ENCODE data around the gene EFNA3. TPM values are rescaled to one million over a fixed set of nuclear protein-coding genes. Genes with fewer than 3 reads are reported as not detected.

Gene EFNA3
- total RNA-seq, 1 experiment from 2014 or later, result 23.5 TPM

- POLR2A ChIA-PET (ENCODE audit: unreplicated experiment), result interaction anchor here (0.6 kb wide), 1 partner anchor 79 kb away, joined by 3 read pairs; no protein-coding TSS in a partner anchor
These were observed 28.9 kb downstream of the EFNA3 start for GRCh38 chr1:155107309-155108264.

DNA sequence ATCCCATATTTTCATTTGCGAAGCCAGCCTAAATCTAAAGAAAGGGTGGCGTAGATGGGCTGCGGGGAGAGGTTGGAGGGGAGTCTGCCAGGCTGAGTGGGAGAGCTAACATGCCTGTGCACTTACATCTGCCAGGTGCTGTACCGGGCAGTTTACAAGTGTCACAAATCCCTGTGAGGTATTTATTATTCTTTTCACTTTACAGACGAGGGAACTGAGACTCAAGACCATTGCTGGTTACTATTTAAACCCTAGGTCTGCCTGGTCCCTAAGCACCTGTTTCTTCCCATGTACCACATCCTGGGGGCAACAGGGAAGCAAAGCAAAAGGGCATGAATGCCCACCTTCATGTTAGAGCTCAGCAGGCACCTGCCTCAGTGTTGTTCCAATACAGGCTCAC lies 29.7 kb downstream of the EFNA3 start:
- CTCF ChIA-PET, result no interaction called here
- Histone ChIP-seq H3K79me2 (ENCODE audit: low read length) (no peaks in the 10 kb centered on the region), H3K4me2 (ENCODE audit: low read length) (no peak overlapping the region), H3K27ac (ENCODE audit: low read length) (no peak overlapping the region), H3K4me3 (ENCODE audit: low read length) (no peak overlapping the region), H3K9me3 (ENCODE audit: low read length) (no peaks in the 10 kb centered on the region), H4K20me1 (ENCODE audit: low read length) (no peaks in the 10 kb centered on the region), H3K36me3 (ENCODE audit: low read depth, low read length) (no peaks in the 10 kb centered on the region), H3K4me1 (ENCODE audit: insufficient read depth, low read length) (no peaks in the 10 kb centered on the region), H3F3A (ENCODE audit: low read length, unreplicated experiment) (no peaks in the 10 kb centered on the region), H3K9me2 (replicated peaks; ENCODE audit: low read length) (no peaks in the 10 kb centered on the region), H2AFZ (ENCODE audit: low read length) (no peak overlapping the region), H3K27me3 (ENCODE audit: low read length) (no peaks in the 10 kb centered on the region), H3K9ac (ENCODE audit: low read length) (no peak overlapping the region)
- DNase-seq (no peak), ATAC-seq (no peak)
- POLR2A ChIA-PET (ENCODE audit: unreplicated experiment), result no interaction called here
- BruUV-seq (replicated peaks), result no TSS peak
- intact Hi-C loops (cut with micrococcal nuclease), result no loop called here
- TF ChIP-seq, protein P1, sequence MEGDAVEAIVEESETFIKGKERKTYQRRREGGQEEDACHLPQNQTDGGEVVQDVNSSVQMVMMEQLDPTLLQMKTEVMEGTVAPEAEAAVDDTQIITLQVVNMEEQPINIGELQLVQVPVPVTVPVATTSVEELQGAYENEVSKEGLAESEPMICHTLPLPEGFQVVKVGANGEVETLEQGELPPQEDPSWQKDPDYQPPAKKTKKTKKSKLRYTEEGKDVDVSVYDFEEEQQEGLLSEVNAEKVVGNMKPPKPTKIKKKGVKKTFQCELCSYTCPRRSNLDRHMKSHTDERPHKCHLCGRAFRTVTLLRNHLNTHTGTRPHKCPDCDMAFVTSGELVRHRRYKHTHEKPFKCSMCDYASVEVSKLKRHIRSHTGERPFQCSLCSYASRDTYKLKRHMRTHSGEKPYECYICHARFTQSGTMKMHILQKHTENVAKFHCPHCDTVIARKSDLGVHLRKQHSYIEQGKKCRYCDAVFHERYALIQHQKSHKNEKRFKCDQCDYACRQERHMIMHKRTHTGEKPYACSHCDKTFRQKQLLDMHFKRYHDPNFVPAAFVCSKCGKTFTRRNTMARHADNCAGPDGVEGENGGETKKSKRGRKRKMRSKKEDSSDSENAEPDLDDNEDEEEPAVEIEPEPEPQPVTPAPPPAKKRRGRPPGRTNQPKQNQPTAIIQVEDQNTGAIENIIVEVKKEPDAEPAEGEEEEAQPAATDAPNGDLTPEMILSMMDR (conservative IDR thresholded peaks at IDR 0.05; ENCODE audit: low read depth, low read length), result no peak
- no peak for TF ChIP-seq EZH2 (IDR thresholded peaks at IDR 0.05; ENCODE audit: low read length, unreplicated experiment)
- no peak for TF ChIP-seq EZH2phosphoT487 (IDR thresholded peaks at IDR 0.05; ENCODE audit: borderline replicate concordance, low read length)

More at GRCh38 chr1:155107309-155108264, 28.9 kb downstream of the EFNA3 start:
- Histone ChIP-seq H3K27ac (ENCODE audit: low read length) (no peak overlapping the region), H3F3A (ENCODE audit: low read length, unreplicated experiment) (no peaks in the 10 kb centered on the region), H3K9ac (ENCODE audit: low read length) (no peak overlapping the region), H3K36me3 (ENCODE audit: low read depth, low read length) (no peaks in the 10 kb centered on the region), H2AFZ (ENCODE audit: low read length) (no peak overlapping the region), H3K9me2 (replicated peaks; ENCODE audit: low read length) (no peaks in the 10 kb centered on the region), H3K79me2 (ENCODE audit: low read length) (no peaks in the 10 kb centered on the region), H3K4me3 (ENCODE audit: low read length) (no peak overlapping the region), H4K20me1 (ENCODE audit: low read length) (no peaks in the 10 kb centered on the region), H3K27me3 (ENCODE audit: low read length) (no peaks in the 10 kb centered on the region), H3K4me1 (ENCODE audit: insufficient read depth, low read length) (no peaks in the 10 kb centered on the region), H3K9me3 (ENCODE audit: low read length) (no peaks in the 10 kb centered on the region), H3K4me2 (ENCODE audit: low read length) (no peak overlapping the region)
- intact Hi-C loops (cut with micrococcal nuclease), result no loop called here
- DNase-seq, result no peak
- ATAC-seq, result peak; percentile 51
- no TSS peak for BruUV-seq (replicated peaks)
- TF ChIP-seq EZH2 (IDR thresholded peaks at IDR 0.05; ENCODE audit: low read length, unreplicated experiment) (no peak), EZH2phosphoT487 (IDR thresholded peaks at IDR 0.05; ENCODE audit: borderline replicate concordance, low read length) (no peak)
- TF ChIP-seq, protein P1 (conservative IDR thresholded peaks at IDR 0.05; ENCODE audit: low read depth, low read length), result no peak
- CTCF ChIA-PET, result no interaction called here

DNA sequence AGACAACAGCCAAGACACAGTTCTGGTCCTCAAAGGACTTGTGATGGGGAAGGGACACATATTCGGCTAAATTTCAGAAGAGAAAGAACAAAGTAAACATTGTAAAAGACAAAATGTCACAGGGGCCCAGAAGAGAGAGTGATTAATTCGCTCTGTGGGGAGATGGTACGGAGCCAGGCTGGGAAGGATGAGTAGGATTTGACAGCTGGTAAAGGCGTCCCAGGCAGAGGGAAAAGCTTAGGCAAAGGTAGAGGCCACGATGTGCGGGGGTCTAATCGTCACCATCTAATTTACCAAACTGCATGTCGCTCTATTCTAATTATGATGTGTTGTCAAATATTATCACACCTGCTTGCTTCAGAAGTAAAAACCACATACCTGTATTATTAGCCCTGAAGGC lies 31.7 kb downstream of the EFNA3 start:
- Histone ChIP-seq H3K4me3 (ENCODE audit: low read length) (no peak overlapping the region), H2AFZ (ENCODE audit: low read length) (no peak overlapping the region), H3K79me2 (ENCODE audit: low read length) (no peaks in the 10 kb centered on the region), H3K27me3 (ENCODE audit: low read length) (no peaks in the 10 kb centered on the region), H3F3A (ENCODE audit: low read length, unreplicated experiment) (no peaks in the 10 kb centered on the region), H3K36me3 (ENCODE audit: low read depth, low read length) (no peaks in the 10 kb centered on the region), H4K20me1 (ENCODE audit: low read length) (no peaks in the 10 kb centered on the region), H3K27ac (ENCODE audit: low read length) (no peak overlapping the region), H3K9me2 (replicated peaks; ENCODE audit: low read length) (no peaks in the 10 kb centered on the region), H3K9ac (ENCODE audit: low read length) (no peak overlapping the region), H3K4me1 (ENCODE audit: insufficient read depth, low read length) (no peaks in the 10 kb centered on the region), H3K9me3 (ENCODE audit: low read length) (no peaks in the 10 kb centered on the region), H3K4me2 (ENCODE audit: low read length) (no peak overlapping the region)
- intact Hi-C loops (cut with micrococcal nuclease), result no loop called here
- TF ChIP-seq, protein P1 (conservative IDR thresholded peaks at IDR 0.05; ENCODE audit: low read depth, low read length), result no peak
- TF ChIP-seq EZH2 (IDR thresholded peaks at IDR 0.05; ENCODE audit: low read length, unreplicated experiment) (no peak), EZH2phosphoT487 (IDR thresholded peaks at IDR 0.05; ENCODE audit: borderline replicate concordance, low read length) (no peak)
- no peak for ATAC-seq
- POLR2A ChIA-PET (ENCODE audit: unreplicated experiment), result no interaction called here
- no TSS peak for BruUV-seq (replicated peaks)
- CTCF ChIA-PET, result interaction anchor here (0.5 kb wide), 1 partner anchor 13 kb away, joined by 3 read pairs; no protein-coding TSS in a partner anchor
- no peak for DNase-seq

Measured in PC-3 (cell line).